GM23338 (cell line): ENCODE results near the gene TSPAN5. TPM values are rescaled to one million over a fixed set of nuclear protein-coding genes. Genes with fewer than 3 reads are reported as not detected.

Experiments used
- ATAC-seq: fragments of 200-7000 bp; cut with Tn5 transposase; 3 replicates; pipeline ENCODE4 v1.9.1; 2020
- DNase-seq: peaks from one replicate; pipeline ENCODE4 v3.0.0-alpha.2; 2015; ENCODE audit warnings: low spot score
- H2AFZ ChIP-seq: fragments of 200-600 bp; sonication (generic); 2 replicates; pipeline ENCODE4 v1.8.0; 2016; ENCODE audit warnings: antibody characterized with exemption, mild to moderate bottlenecking, moderate library complexity
- H3F3A ChIP-seq: fragments of 200-600 bp; sonication (generic); replicated peaks from 2 replicates; pipeline ENCODE4 v1.8.0; 2017; ENCODE audit warnings: antibody characterized with exemption, mixed run types, low read depth
- H3K27ac ChIP-seq: fragments of 200-600 bp; sonication (generic); 2 replicates; pipeline ENCODE4 v1.6.1; 2016; ENCODE audit warnings: low read depth
- H3K27me3 ChIP-seq: fragments of 200-600 bp; sonication (generic); 2 replicates; pipeline ENCODE4 v1.8.0; 2016; ENCODE audit warnings: mild to moderate bottlenecking, mixed run types, moderate library complexity; ENCODE audit not compliant: insufficient read depth
- H3K36me3 ChIP-seq: fragments of 200-600 bp; sonication (generic); 2 replicates; pipeline ENCODE4 v1.8.0; 2016; ENCODE audit warnings: mild to moderate bottlenecking; ENCODE audit not compliant: insufficient read depth
- H3K4me1 ChIP-seq: fragments of 200-600 bp; sonication (generic); 2 replicates; pipeline ENCODE4 v1.8.0; 2016; ENCODE audit warnings: mild to moderate bottlenecking, moderate library complexity; ENCODE audit not compliant: insufficient read depth
- H3K4me2 ChIP-seq: fragments of 200-600 bp; sonication (generic); 2 replicates; pipeline ENCODE4 v1.7.1; 2017; ENCODE audit warnings: mixed run types
- H3K4me3 ChIP-seq: fragments of 200-600 bp; sonication (generic); 2 replicates; pipeline ENCODE4 v1.6.1; 2016; ENCODE audit warnings: mixed run types
- H3K79me2 ChIP-seq: fragments of 200-600 bp; sonication (generic); replicated peaks from 2 replicates; pipeline ENCODE4 v1.8.0; 2017; ENCODE audit warnings: mild to moderate bottlenecking; ENCODE audit not compliant: insufficient read depth
- H3K9me2 ChIP-seq: fragments of 200-600 bp; sonication (generic); 2 replicates; pipeline ENCODE4 v1.8.0; 2017; ENCODE audit not compliant: insufficient read depth
- H4K20me1 ChIP-seq: fragments of 200-600 bp; sonication (generic); replicated peaks from 2 replicates; pipeline ENCODE4 v1.8.0; 2017; ENCODE audit warnings: mild to moderate bottlenecking; ENCODE audit not compliant: insufficient read depth
- H3K27ac Mint-ChIP-seq: 2 replicates; pipeline ENCODE4 v1.8.0; 2020; ENCODE audit warnings: inconsistent platforms, mild to moderate bottlenecking, moderate library complexity, mixed read lengths
- H3K27me3 Mint-ChIP-seq: 3 replicates; pipeline ENCODE4 v1.8.0; 2022; ENCODE audit warnings: low read depth, mild to moderate bottlenecking, moderate library complexity, mixed read lengths, inconsistent platforms; ENCODE audit not compliant: insufficient read depth, poor library complexity
- H3K36me3 Mint-ChIP-seq: 3 replicates; pipeline ENCODE4 v1.8.0; 2021; ENCODE audit warnings: low read depth, mild to moderate bottlenecking, inconsistent platforms, moderate library complexity, mixed read lengths
- H3K4me1 Mint-ChIP-seq: 3 replicates; pipeline ENCODE4 v1.8.0; 2020; ENCODE audit warnings: mild to moderate bottlenecking, inconsistent platforms, mixed read lengths
- H3K4me3 Mint-ChIP-seq: 3 replicates; pipeline ENCODE4 v1.8.0; 2021; ENCODE audit warnings: moderate library complexity, mild to moderate bottlenecking, inconsistent platforms, mixed read lengths
- H3K9me3 Mint-ChIP-seq: 3 replicates; pipeline ENCODE4 v1.8.0; 2020; ENCODE audit warnings: moderate library complexity, mild to moderate bottlenecking, inconsistent platforms, mixed read lengths
- CREB1 ChIP-seq: fragments of 250-450 bp; sonication (Bioruptor Pico); IDR thresholded peaks from 2 replicates; pipeline ENCODE4 v1.5.0; 2020; ENCODE audit warnings: low read depth, mild to moderate bottlenecking, moderate library complexity
- EZH2 ChIP-seq: fragments of 200-600 bp; sonication (generic); IDR thresholded peaks from one replicate; pipeline ENCODE4 v1.8.0; 2017; ENCODE audit warnings: antibody characterized with exemption, mild to moderate bottlenecking, low read depth; ENCODE audit not compliant: unreplicated experiment
- JUNB ChIP-seq: IDR thresholded peaks from one replicate; pipeline ENCODE4 v1.6.1; 2016; ENCODE audit warnings: antibody characterized with exemption; ENCODE audit not compliant: unreplicated experiment
- NANOG ChIP-seq: IDR thresholded peaks from 2 replicates; pipeline ENCODE4 v1.6.1; 2016; ENCODE audit warnings: antibody characterized with exemption, borderline replicate concordance
- POLR2AphosphoS5 ChIP-seq: IDR thresholded peaks from 2 replicates; pipeline ENCODE4 v1.6.1; 2016; ENCODE audit warnings: antibody characterized with exemption, low read depth
- STAT1 ChIP-seq: IDR thresholded peaks from one replicate; pipeline ENCODE4 v1.6.1; 2016; ENCODE audit warnings: antibody characterized with exemption; ENCODE audit not compliant: unreplicated experiment
- ZNF114 ChIP-seq: fragments of 250-450 bp; sonication (Bioruptor Pico); IDR thresholded peaks from 2 replicates; pipeline ENCODE4 v1.5.0; 2020; ENCODE audit warnings: mild to moderate bottlenecking, moderate library complexity
- ZNF331 ChIP-seq: fragments of 250-450 bp; sonication (Bioruptor Pico); IDR thresholded peaks from 2 replicates; pipeline ENCODE4 v1.5.0; 2020; ENCODE audit warnings: low read depth, mild to moderate bottlenecking, moderate library complexity
- ZNF462 ChIP-seq: fragments of 250-450 bp; sonication (Bioruptor Pico); IDR thresholded peaks from 2 replicates; pipeline ENCODE4 v1.5.0; 2020; ENCODE audit warnings: mild to moderate bottlenecking, moderate library complexity
- polyA plus RNA-seq: library from polyadenylated mRNA; unstranded; fragments of >200 nt; fragmentation: Nextera tagmentation; extraction: Ambion mirVana; gene quantifications from 2 replicates; pipeline ENCODE4 v1.2.1, GENCODE V29; 2016
- total RNA-seq: library from RNA; depleted of rRNA; stranded (reverse); fragments of >200 nt; shearing (Covaris generic); gene quantifications from 2 replicates; pipeline ENCODE4 v1.2.3, GENCODE V29; 2014
- TF ChIP-seq, protein P1 (sequence below): IDR thresholded peaks from 2 replicates; pipeline ENCODE4 v1.6.1; 2016; ENCODE audit warnings: antibody characterized with exemption

The TSPAN5 gene
- total and polyA plus RNA-seq, 2 experiments from 2014 or later, result 18.6 to 21.5 TPM

GRCh38 chr4:98473046-98473445 is 185.4 kb downstream of the TSPAN5 start:
- TF ChIP-seq ZNF462 (no peak), ZNF114 (CRISPR knock-in tag) (no peak), EZH2 (no peak), STAT1 (no peak), CREB1 (CRISPR knock-in tag) (no peak), ZNF331 (CRISPR knock-in tag) (no peak)
- no peak overlapping the region for H3K4me3 Mint-ChIP-seq
- H3K4me2 ChIP-seq, result no peak overlapping the region

DNA sequence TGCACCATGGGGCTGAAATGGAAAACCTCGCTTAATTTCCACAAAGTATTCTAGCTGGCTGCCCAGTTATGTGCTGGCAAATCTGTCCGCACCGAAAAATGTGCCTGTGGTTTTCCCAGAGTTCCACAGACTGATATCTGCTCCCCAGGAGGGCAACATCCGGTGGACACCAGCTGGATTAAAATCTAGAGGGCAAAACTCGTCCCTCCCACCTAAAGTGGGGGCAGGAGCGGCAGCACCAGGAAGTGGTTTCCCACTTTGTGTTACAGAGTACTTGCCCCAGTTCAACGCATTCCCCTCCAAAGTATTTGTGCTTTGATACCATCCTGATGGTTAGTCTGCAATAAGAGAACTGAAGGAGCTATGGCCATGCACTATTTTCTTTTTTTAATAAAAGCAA is 187.6 kb downstream of the TSPAN5 start:
- Mint-ChIP-seq H3K9me3 (no peaks in the 10 kb centered on the region), H3K27ac (no peak overlapping the region), H3K4me3 (no peak overlapping the region), H3K4me1 (peaks cover 14% of the 10 kb centered on the region), H3K36me3 (peaks cover 28% of the 10 kb centered on the region), H3K27me3 (peaks cover 2% of the 10 kb centered on the region)
- H4K20me1 ChIP-seq, result no peaks in the 10 kb centered on the region
- H3K79me2 ChIP-seq, result no peaks in the 10 kb centered on the region
- H3F3A ChIP-seq, result 0 out of 2 replicates have a peak, but pooled peaks cover 2% of the 10 kb centered on the region
- H3K36me3 ChIP-seq, result peaks cover 4% of the 10 kb centered on the region; the same call in 1 of the 2 replicates
- DNase-seq (no peak), ATAC-seq (no peak)
- no peaks in the 10 kb centered on the region for H3K27me3 ChIP-seq
- H3K4me1 ChIP-seq, result peaks cover 4% of the 10 kb centered on the region; the same call in 1 of the 2 replicates
- no peak overlapping the region for H2AFZ ChIP-seq
- H3K27ac ChIP-seq, result no peak overlapping the region
- H3K4me2 ChIP-seq, result no peak overlapping the region
- H3K9me2 ChIP-seq, result no peaks in the 10 kb centered on the region
- no peak overlapping the region for H3K4me3 ChIP-seq
- TF ChIP-seq CREB1 (CRISPR knock-in tag), result no peak
- no peak for TF ChIP-seq NANOG
- TF ChIP-seq JUNB, result no peak
- no peak for TF ChIP-seq EZH2
- TF ChIP-seq ZNF331 (CRISPR knock-in tag), result no peak
- TF ChIP-seq, protein P1, sequence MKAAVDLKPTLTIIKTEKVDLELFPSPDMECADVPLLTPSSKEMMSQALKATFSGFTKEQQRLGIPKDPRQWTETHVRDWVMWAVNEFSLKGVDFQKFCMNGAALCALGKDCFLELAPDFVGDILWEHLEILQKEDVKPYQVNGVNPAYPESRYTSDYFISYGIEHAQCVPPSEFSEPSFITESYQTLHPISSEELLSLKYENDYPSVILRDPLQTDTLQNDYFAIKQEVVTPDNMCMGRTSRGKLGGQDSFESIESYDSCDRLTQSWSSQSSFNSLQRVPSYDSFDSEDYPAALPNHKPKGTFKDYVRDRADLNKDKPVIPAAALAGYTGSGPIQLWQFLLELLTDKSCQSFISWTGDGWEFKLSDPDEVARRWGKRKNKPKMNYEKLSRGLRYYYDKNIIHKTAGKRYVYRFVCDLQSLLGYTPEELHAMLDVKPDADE, result no peak
- no peak for TF ChIP-seq STAT1
- no peak for TF ChIP-seq POLR2AphosphoS5

More at GRCh38 chr4:98473046-98473445, 185.4 kb downstream of the TSPAN5 start:
- Histone ChIP-seq H2AFZ (no peak overlapping the region), H4K20me1 (no peaks in the 10 kb centered on the region), H3K4me1 (peaks cover 4% of the 10 kb centered on the region; the same call in 1 of the 2 replicates), H3K36me3 (peaks cover 4% of the 10 kb centered on the region; the same call in 1 of the 2 replicates), H3K27me3 (no peaks in the 10 kb centered on the region), H3K4me3 (no peak overlapping the region), H3K79me2 (no peaks in the 10 kb centered on the region), H3F3A (no peaks in the 10 kb centered on the region), H3K9me2 (no peaks in the 10 kb centered on the region), H3K27ac (no peak overlapping the region)
- Mint-ChIP-seq H3K27me3 (no peaks in the 10 kb centered on the region), H3K36me3 (peaks cover 35% of the 10 kb centered on the region), H3K9me3 (no peaks in the 10 kb centered on the region), H3K27ac (peak overlapping the region; percentile 54; the same call in 1 of the 2 replicates), H3K4me1 (peaks cover 6% of the 10 kb centered on the region)
- ATAC-seq (no peak), DNase-seq (no peak)
